GM12875 (cell line): Measurements from ENCODE around the gene SMIM20.

Source experiments
- H3K4me3 ChIP-seq: one replicate; pipeline ENCODE4 v1.5.1; 2011; ENCODE audit warnings: low read depth, low read length, control low read depth
- TF ChIP-seq, protein P1 (sequence below): IDR thresholded peaks from 2 replicates; pipeline ENCODE4 v1.5.1; 2011; ENCODE audit warnings: low read depth, mild to moderate bottlenecking, control low read depth, inconsistent platforms, low read length, moderate library complexity, borderline replicate concordance; ENCODE audit not compliant: insufficient read depth

SMIM20 gene

DNA sequence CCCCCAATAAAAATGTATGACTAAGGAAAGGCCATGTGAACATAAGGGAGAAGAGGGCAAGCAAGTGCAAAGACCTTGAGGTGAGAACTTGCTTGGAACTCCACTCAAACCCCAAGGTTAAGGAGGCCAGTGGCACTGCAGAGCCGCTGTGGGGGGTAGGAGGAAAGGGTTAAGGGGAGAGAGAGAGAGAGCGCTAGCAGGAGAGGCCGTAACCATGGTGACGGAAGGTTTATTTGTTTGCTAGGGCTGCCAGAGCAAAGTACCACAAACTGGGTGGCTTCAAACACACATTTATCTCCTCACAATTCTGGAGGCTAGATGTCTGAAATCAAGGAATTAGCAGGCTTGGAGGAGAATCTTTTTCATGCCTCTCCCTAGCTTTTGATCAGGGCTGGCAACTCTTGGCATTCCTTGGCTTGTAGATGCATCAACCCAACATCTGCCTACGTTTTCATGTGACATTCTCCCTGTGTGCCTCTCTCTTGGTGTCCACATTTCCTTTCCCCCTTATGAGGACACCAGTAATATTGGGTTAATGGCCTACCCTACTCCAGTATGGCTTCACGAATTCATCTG is 35.2 kb downstream of the SMIM20 start:
- TF ChIP-seq, protein P1, sequence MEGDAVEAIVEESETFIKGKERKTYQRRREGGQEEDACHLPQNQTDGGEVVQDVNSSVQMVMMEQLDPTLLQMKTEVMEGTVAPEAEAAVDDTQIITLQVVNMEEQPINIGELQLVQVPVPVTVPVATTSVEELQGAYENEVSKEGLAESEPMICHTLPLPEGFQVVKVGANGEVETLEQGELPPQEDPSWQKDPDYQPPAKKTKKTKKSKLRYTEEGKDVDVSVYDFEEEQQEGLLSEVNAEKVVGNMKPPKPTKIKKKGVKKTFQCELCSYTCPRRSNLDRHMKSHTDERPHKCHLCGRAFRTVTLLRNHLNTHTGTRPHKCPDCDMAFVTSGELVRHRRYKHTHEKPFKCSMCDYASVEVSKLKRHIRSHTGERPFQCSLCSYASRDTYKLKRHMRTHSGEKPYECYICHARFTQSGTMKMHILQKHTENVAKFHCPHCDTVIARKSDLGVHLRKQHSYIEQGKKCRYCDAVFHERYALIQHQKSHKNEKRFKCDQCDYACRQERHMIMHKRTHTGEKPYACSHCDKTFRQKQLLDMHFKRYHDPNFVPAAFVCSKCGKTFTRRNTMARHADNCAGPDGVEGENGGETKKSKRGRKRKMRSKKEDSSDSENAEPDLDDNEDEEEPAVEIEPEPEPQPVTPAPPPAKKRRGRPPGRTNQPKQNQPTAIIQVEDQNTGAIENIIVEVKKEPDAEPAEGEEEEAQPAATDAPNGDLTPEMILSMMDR = no peak
- H3K4me3 ChIP-seq = no peak overlapping the region

- no peak overlapping the region for H3K4me3 ChIP-seq
- TF ChIP-seq, protein P1 = no peak
These were observed 36.0 kb downstream of the SMIM20 start for GRCh38 chr4:25949994-25950393.

GRCh38 chr4:25950461-25951389 is 36.7 kb downstream of the SMIM20 start:
- TF ChIP-seq, protein P1 = no peak
- no peak overlapping the region for H3K4me3 ChIP-seq

GRCh38 chr4:25951390-25951952 is 37.5 kb downstream of the SMIM20 start:
- no peak overlapping the region for H3K4me3 ChIP-seq
- TF ChIP-seq, protein P1 = no peak

GRCh38 chr4:25953740-25954139 is 39.7 kb downstream of the SMIM20 start:
- no peak overlapping the region for H3K4me3 ChIP-seq
- TF ChIP-seq, protein P1 = no peak

- TF ChIP-seq, protein P1 = no peak
- H3K4me3 ChIP-seq = no peak overlapping the region
These were observed 40.4 kb downstream of the SMIM20 start for GRCh38 chr4:25954293-25954904.

DNA sequence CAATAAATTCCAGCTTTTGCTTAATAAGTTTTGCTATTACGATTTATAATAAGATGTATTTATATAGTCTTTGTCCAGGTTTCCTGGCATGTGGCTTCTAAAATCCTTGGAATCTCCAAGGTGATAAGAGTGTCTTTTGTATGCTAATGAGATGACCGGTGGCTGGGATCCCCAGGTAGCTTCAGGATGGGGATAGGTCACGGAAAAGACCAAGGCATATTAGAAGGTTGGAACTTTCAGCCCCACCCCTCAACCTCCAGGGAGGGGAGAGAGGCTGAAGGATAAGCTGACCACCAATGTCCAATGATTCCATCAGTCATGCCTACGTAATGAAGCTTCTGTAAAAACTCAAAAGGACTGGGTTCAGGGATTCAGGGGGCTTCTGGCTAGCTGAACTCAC is 41.7 kb downstream of the SMIM20 start:
- TF ChIP-seq, protein P1 = no peak
- no peak overlapping the region for H3K4me3 ChIP-seq
